Coronary artery (tissue), 2 donors: ENCODE results near the gene POLE.

ENCODE experiments used
- DNase-seq: peaks from one replicate; pipeline ENCODE4 v3.0.0-alpha.2; 2017; ENCODE audit warnings: low spot score
- H3K27ac ChIP-seq, 2 donors: fragments of 200-600 bp; sonication (generic); one replicate each; pipeline ENCODE4 v1.5.1; 2016 to 2019
- H3K4me3 ChIP-seq: fragments of 200-600 bp; sonication (generic); 2 replicates; pipeline ENCODE4 v1.5.1; 2016; ENCODE audit warnings: mild to moderate bottlenecking, moderate library complexity
- TF ChIP-seq, protein P1 (sequence below): fragments of 200-600 bp; sonication (generic); IDR thresholded peaks from one replicate; pipeline ENCODE4 v1.5.1; 2019; ENCODE audit warnings: antibody characterized with exemption

Gene POLE

DNA sequence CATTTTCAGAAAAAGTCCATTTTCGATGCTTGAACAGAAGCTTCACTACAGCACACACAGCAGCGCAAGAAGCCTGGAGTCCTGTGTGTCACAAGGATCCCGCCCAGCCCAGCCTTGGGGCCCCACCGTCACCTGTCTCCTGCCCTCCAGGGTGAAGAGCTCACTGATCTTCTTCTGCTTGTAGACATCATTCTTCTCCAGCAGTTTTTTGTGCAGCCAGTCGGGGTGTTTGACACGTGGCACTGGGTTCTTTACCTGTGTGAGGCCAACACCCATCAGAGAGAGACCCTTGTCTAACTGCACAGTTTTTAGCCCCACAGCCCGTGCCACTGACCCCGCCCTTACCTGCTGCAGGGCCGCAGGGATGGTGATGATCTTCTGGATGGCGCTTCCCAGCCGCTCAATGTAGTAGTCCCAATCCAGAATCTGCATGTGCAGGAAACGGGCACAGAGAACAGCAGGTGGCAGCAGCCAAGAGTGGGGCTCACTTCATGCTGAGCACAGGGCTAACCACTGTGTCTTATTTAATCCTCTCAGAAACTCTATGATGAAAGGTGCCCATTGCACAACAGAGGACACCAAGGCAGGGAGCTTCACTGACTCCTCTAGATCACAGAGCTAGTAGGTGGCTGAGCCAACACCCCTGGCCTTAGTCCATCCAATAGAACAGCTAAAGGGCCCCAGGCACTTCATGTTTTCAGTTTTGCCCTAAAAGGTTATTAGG, 30.0 kb downstream of the POLE start:
- no peak overlapping the region for H3K27ac ChIP-seq
- TF ChIP-seq, protein P1, sequence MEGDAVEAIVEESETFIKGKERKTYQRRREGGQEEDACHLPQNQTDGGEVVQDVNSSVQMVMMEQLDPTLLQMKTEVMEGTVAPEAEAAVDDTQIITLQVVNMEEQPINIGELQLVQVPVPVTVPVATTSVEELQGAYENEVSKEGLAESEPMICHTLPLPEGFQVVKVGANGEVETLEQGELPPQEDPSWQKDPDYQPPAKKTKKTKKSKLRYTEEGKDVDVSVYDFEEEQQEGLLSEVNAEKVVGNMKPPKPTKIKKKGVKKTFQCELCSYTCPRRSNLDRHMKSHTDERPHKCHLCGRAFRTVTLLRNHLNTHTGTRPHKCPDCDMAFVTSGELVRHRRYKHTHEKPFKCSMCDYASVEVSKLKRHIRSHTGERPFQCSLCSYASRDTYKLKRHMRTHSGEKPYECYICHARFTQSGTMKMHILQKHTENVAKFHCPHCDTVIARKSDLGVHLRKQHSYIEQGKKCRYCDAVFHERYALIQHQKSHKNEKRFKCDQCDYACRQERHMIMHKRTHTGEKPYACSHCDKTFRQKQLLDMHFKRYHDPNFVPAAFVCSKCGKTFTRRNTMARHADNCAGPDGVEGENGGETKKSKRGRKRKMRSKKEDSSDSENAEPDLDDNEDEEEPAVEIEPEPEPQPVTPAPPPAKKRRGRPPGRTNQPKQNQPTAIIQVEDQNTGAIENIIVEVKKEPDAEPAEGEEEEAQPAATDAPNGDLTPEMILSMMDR: no peak
- no peak for DNase-seq
- no peak overlapping the region for H3K4me3 ChIP-seq

- TF ChIP-seq, protein P1: no peak
- Histone ChIP-seq H3K4me3 (no peak overlapping the region), H3K27ac (no peak overlapping the region)
Observed at GRCh38 chr12:132653567-132654290, 33.4 kb downstream of the POLE start.

DNA sequence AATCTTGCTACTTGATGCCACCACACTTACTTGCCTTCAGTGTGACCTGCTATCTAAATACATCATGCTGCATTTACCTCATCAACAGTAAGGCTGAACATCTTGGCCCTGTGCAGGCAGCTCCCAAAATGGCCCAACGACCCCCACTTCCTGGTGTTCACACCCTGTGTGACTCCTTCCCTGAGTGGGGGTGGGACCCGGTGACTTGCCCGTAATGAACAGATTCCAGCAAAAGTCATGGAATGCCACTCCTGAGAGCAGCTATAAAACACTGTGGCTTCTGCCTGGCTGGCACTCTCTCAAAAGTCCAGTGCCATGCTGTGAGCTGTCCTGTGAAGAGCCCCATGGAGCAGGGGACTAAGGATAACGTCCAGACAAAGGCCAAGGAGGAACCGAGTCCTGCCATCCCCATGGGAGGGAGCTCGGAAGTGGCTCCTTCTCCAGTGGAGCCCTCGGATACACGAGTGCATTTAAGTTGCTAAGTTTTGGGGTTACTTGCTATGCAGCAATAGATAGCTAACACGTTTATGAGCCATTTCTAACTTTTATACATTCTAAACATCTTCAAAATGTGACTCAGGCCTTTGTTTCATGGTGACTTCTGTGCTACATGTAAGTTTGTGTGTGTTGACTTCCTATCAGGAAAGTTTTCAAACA, 35.6 kb downstream of the POLE start:
- Histone ChIP-seq H3K27ac (no peak overlapping the region), H3K4me3 (no peak overlapping the region)
- DNase-seq: no peak
- TF ChIP-seq, protein P1: no peak

More at GRCh38 chr12:132653567-132654290, 33.4 kb downstream of the POLE start:
- no peak for DNase-seq

DNA sequence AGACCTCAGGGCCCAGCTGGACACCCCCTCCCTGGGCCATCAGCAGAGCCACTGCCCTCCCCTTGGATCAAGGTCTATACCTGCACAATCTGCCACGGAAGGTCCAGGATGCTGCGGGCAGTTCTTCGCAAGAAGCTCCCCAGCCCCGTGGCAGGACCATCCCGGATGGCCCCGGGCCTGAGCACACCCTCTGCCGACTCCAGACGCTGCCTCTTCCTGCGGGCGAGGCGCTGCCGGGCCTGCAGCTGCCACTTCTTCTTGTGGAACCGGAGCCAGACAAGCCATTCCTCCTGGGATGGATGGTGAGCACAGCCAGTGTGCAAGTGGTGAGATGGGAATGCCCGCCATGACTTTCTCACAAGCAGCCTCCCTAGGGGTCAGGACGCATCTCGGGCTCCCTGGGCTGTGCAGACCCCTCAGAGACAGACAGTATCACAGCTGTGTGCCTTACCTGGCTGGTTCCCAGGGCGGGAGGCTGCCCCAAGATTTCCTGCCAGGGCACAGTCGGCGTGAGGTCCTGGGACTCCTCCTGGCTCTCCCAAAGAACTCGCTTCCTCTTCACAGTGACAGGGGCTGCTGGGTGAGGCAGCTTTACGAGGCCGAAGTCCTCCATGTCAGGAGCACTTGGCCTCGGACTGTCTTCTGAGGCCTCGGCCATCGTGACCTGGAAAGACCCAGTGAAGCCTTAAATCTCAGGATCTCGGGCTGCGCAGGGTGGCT, 37.8 kb downstream of the POLE start:
- no peak overlapping the region for H3K27ac ChIP-seq
- no peak overlapping the region for H3K4me3 ChIP-seq
- TF ChIP-seq, protein P1: no peak
- DNase-seq: no peak

- TF ChIP-seq, protein P1: no peak
- DNase-seq: no peak
- H3K4me3 ChIP-seq: no peak overlapping the region
- no peak overlapping the region for H3K27ac ChIP-seq
Observed at GRCh38 chr12:132648616-132649225, 38.4 kb downstream of the POLE start.

GRCh38 chr12:132647858-132648257, 39.3 kb downstream of the POLE start:
- TF ChIP-seq, protein P1: no peak
- Histone ChIP-seq H3K27ac (no peak overlapping the region), H3K4me3 (no peak overlapping the region)
- DNase-seq: no peak
